Neural crest cell (in vitro differentiated cells): Measurements from ENCODE around the gene MRPS10. TPM values are rescaled to one million over a fixed set of nuclear protein-coding genes. Genes with fewer than 3 reads are reported as not detected.

ENCODE experiments used
- DNase-seq: peaks from one replicate; pipeline ENCODE4 v3.0.0; 2021; ENCODE audit warnings: low read depth, mixed read lengths, low spot score
- H3K27ac Mint-ChIP-seq: one replicate; pipeline ENCODE4 v1.8.0; 2021; ENCODE audit warnings: mild to moderate bottlenecking, mixed read lengths; ENCODE audit not compliant: unreplicated experiment
- H3K27me3 Mint-ChIP-seq: 2 replicates; pipeline ENCODE4 v1.8.0; 2021; ENCODE audit warnings: low read depth, mild to moderate bottlenecking, mixed read lengths
- H3K36me3 Mint-ChIP-seq: 2 replicates; pipeline ENCODE4 v1.8.0; 2021; ENCODE audit warnings: low read depth, mild to moderate bottlenecking, mixed read lengths
- H3K4me1 Mint-ChIP-seq: 2 replicates; pipeline ENCODE4 v1.8.0; 2021; ENCODE audit warnings: mixed read lengths
- H3K4me3 Mint-ChIP-seq: one replicate; pipeline ENCODE4 v1.8.0; 2021; ENCODE audit warnings: mild to moderate bottlenecking, mixed read lengths
- H3K9me3 Mint-ChIP-seq: 2 replicates; pipeline ENCODE4 v1.8.0; 2021; ENCODE audit warnings: mixed read lengths
- CTCF ChIP-seq: fragments of 200-600 bp; sonication (generic); conservative IDR thresholded peaks from 2 replicates; pipeline ENCODE4 v1.5.0; 2021; ENCODE audit warnings: antibody characterized with exemption, mild to moderate bottlenecking
- total RNA-seq: library from RNA; stranded (reverse); gene quantifications from 2 replicates; pipeline ENCODE4 v1.2.1, GENCODE V29; 2021

The MRPS10 gene
- total RNA-seq, 1 donor from 2014 or later, result 29.0 TPM

GRCh38 chr6:42250274-42250931, 32.7 kb upstream of the MRPS10 start:
- H3K36me3 Mint-ChIP-seq, result no peaks in the 10 kb centered on the region
- no peak overlapping the region for H3K27ac Mint-ChIP-seq
- no peak for DNase-seq
- H3K4me1 Mint-ChIP-seq, result no peaks in the 10 kb centered on the region
- no peaks in the 10 kb centered on the region for H3K27me3 Mint-ChIP-seq
- no peaks in the 10 kb centered on the region for H3K9me3 Mint-ChIP-seq
- no peak for TF ChIP-seq CTCF
- no peak overlapping the region for H3K4me3 Mint-ChIP-seq

- no peak for DNase-seq
- Mint-ChIP-seq H3K4me3 (no peak overlapping the region), H3K9me3 (no peaks in the 10 kb centered on the region), H3K27ac (no peak overlapping the region), H3K4me1 (no peaks in the 10 kb centered on the region), H3K27me3 (no peaks in the 10 kb centered on the region), H3K36me3 (no peaks in the 10 kb centered on the region)
- TF ChIP-seq CTCF, result no peak
These were observed 31.6 kb upstream of the MRPS10 start for GRCh38 chr6:42249279-42249678.

- Mint-ChIP-seq H3K36me3 (no peaks in the 10 kb centered on the region), H3K9me3 (no peaks in the 10 kb centered on the region), H3K27me3 (no peaks in the 10 kb centered on the region), H3K4me3 (no peak overlapping the region), H3K4me1 (no peaks in the 10 kb centered on the region), H3K27ac (no peak overlapping the region)
- TF ChIP-seq CTCF, result no peak
- DNase-seq, result no peak
These were observed 25.4 kb upstream of the MRPS10 start for GRCh38 chr6:42243046-42243445.

- H3K27me3 Mint-ChIP-seq, result no peaks in the 10 kb centered on the region
- TF ChIP-seq CTCF, result no peak
- no peak overlapping the region for H3K4me3 Mint-ChIP-seq
- no peak for DNase-seq
- H3K4me1 Mint-ChIP-seq, result no peaks in the 10 kb centered on the region
- H3K9me3 Mint-ChIP-seq, result no peaks in the 10 kb centered on the region
- no peaks in the 10 kb centered on the region for H3K36me3 Mint-ChIP-seq
- H3K27ac Mint-ChIP-seq, result no peak overlapping the region
These were observed 24.3 kb upstream of the MRPS10 start for GRCh38 chr6:42241915-42242314.

- no peak for TF ChIP-seq CTCF
- H3K27me3 Mint-ChIP-seq, result no peaks in the 10 kb centered on the region
- no peak overlapping the region for H3K4me3 Mint-ChIP-seq
- no peak overlapping the region for H3K27ac Mint-ChIP-seq
- H3K4me1 Mint-ChIP-seq, result no peaks in the 10 kb centered on the region
- H3K36me3 Mint-ChIP-seq, result no peaks in the 10 kb centered on the region
- DNase-seq, result no peak
- no peaks in the 10 kb centered on the region for H3K9me3 Mint-ChIP-seq
These were observed 22.2 kb upstream of the MRPS10 start for GRCh38 chr6:42239736-42240375.
